Uterus (tissue), 2 donors: ENCODE data around the gene TTC38.

Experiments
- POLR2A ChIP-seq, 2 donors: fragments of 450-650 bp; IDR thresholded peaks; one replicate each; pipeline ENCODE4 v1.6.1; 2016; ENCODE audit warnings: antibody characterized with exemption in 2 of 2, mild to moderate bottlenecking in 1 of 2, moderate library complexity in 1 of 2
- TF ChIP-seq, protein P1 (sequence below), 4 experiments: fragments of 200-600 bp in 2 of 4; fragments of 450-650 bp in 2 of 4; sonication (generic) in 2 of 4; IDR thresholded peaks; one replicate each; pipeline ENCODE4 v1.5.1; 2016 to 2019; ENCODE audit warnings: antibody characterized with exemption in 4 of 4, mild to moderate bottlenecking in 2 of 4, moderate library complexity in 1 of 4

DNA sequence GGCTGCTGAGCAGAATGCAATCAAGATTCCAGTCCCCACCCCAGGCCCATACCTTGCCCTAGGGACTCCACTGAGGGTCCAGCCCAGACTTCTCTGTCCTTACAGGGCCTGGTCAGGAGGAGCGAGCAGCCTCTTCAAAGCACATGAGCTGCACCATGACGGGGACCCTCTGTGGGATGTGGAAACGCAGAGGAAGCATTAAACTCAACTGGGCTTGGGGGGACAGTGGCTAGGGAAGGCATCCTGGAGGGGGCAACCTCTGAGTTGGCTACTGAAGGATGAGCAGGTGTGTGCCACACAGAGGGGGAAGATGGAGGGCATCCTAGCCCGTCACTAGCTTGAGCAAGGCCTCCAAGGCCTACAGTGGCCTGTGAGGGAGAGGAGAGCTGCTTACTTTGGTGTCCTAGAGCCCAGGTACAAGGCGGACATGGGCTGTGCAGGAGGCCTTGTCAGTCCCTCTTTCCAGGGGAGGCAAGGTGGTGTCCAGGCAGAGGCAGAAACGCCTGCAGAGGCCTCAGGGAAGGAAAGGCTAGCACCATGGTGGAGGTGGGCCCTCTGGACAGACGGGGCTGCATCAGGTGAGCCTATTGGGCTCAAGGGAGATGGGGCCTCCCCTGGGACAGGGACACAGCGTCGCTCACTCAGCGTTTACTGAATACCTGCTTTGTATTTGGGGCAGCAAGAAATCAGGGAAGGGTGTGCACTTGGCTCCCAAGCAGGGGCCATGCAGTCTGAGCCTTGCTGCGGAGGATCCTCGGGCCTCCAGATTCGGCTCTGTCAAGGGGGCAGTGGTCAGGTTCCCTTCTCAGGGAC lies 14.3 kb downstream of the TTC38 start:
- TF ChIP-seq, protein P1, sequence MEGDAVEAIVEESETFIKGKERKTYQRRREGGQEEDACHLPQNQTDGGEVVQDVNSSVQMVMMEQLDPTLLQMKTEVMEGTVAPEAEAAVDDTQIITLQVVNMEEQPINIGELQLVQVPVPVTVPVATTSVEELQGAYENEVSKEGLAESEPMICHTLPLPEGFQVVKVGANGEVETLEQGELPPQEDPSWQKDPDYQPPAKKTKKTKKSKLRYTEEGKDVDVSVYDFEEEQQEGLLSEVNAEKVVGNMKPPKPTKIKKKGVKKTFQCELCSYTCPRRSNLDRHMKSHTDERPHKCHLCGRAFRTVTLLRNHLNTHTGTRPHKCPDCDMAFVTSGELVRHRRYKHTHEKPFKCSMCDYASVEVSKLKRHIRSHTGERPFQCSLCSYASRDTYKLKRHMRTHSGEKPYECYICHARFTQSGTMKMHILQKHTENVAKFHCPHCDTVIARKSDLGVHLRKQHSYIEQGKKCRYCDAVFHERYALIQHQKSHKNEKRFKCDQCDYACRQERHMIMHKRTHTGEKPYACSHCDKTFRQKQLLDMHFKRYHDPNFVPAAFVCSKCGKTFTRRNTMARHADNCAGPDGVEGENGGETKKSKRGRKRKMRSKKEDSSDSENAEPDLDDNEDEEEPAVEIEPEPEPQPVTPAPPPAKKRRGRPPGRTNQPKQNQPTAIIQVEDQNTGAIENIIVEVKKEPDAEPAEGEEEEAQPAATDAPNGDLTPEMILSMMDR (IDR thresholded peaks at IDR 0.05), result no peak
- TF ChIP-seq POLR2A (IDR thresholded peaks at IDR 0.05), result no peak
